Vagina (tissue), 2 donors: Measurements from ENCODE around the gene AGR2.

Source experiments
- CTCF ChIP-seq, 3 experiments: fragments of 450-650 bp in 2 of 3; fragments of 200-600 bp in 1 of 3; sonication (generic) in 1 of 3; IDR thresholded peaks; one replicate each; pipeline ENCODE4 v1.5.1; 2017 to 2019; ENCODE audit warnings: antibody characterized with exemption in 3 of 3, mild to moderate bottlenecking in 2 of 3, moderate library complexity in 2 of 3
- POLR2A ChIP-seq, 2 donors: fragments of 450-650 bp; IDR thresholded peaks; one replicate each; pipeline ENCODE4 v1.6.1; 2017; ENCODE audit warnings: antibody characterized with exemption in 2 of 2, mild to moderate bottlenecking in 2 of 2, moderate library complexity in 2 of 2
- POLR2AphosphoS5 ChIP-seq, 2 donors: sonication (generic); formaldehyde crosslinking; IDR thresholded peaks; one replicate each; pipeline ENCODE4 v1.9.0; 2017; ENCODE audit warnings: antibody characterized with exemption in 2 of 2, mild to moderate bottlenecking in 2 of 2, low read depth in 1 of 2; ENCODE audit not compliant: insufficient read depth in 1 of 2

- TF ChIP-seq CTCF (IDR thresholded peaks at IDR 0.05) (no peak), POLR2AphosphoS5 (IDR thresholded peaks at IDR 0.05; ENCODE audit: insufficient read depth in 1 of 2, low read depth in 1 of 2) (peak; percentile 23 to 29), POLR2A (IDR thresholded peaks at IDR 0.05) (peak in 1 of 2 donors; percentile 29)
Observed at GRCh38 chr7:16753102-16753931, 51.5 kb downstream of the AGR2 start, which contains the start of gene TSPAN13.
